Ovary (tissue), 9 donors: Measurements from ENCODE around the gene NUDCD3. TPM values are rescaled to one million over a fixed set of nuclear protein-coding genes. Genes with fewer than 3 reads are reported as not detected.

ENCODE experiments used
- DNase-seq, 5 donors: peaks; one replicate each; pipeline ENCODE4 v3.0.0-alpha.2; 2019 to 2020
- H3K27ac ChIP-seq, 2 donors: fragments of 200-600 bp; one replicate each; pipeline versions ENCODE4 v1.5.1 to v1.8.0; 2019 to 2022
- H3K27me3 ChIP-seq: fragments of 200-600 bp; one replicate; pipeline ENCODE4 v1.8.0; 2022
- H3K36me3 ChIP-seq: fragments of 200-600 bp; sonication (generic); one replicate; pipeline ENCODE4 v1.5.1; 2019
- H3K4me1 ChIP-seq: one replicate; pipeline ENCODE4 v1.8.1; 2013; ENCODE audit warnings: mild to moderate bottlenecking, moderate library complexity; ENCODE audit not compliant: insufficient read depth
- H3K4me3 ChIP-seq: fragments of 200-600 bp; sonication (generic); one replicate; pipeline ENCODE4 v1.5.1; 2017
- H3K9me3 ChIP-seq, 2 donors: fragments of 200-600 bp in 1 of 2; sonication (generic) in 1 of 2; one replicate each; pipeline versions ENCODE4 v1.5.1 to v1.8.1; 2013 to 2019; ENCODE audit warnings: mild to moderate bottlenecking in 1 of 2, moderate library complexity in 1 of 2
- EP300 ChIP-seq: sonication (generic); formaldehyde crosslinking; IDR thresholded peaks from one replicate; pipeline ENCODE4 v1.6.1; 2017; ENCODE audit warnings: antibody characterized with exemption
- POLR2A ChIP-seq: fragments of 450-650 bp; IDR thresholded peaks from one replicate; pipeline ENCODE4 v1.6.1; 2017; ENCODE audit warnings: antibody characterized with exemption, mild to moderate bottlenecking, moderate library complexity
- WGBS, 3 donors: extraction: QIAGEN DNeasy Blood & Tissue Kit in 1 of 3; methylation state at CpG; one replicate each; pipeline versions ENCODE4 v1.1.5 to v1.1.7; 2013 to 2017; 5-methylcytosine and 5-hydroxymethylcytosine counted together
- intact Hi-C, 4 donors: fragments of 100-400 bp; cut with DNase I; formaldehyde crosslinking; loops; one replicate each; pipeline versions ENCODE4 v1.11.0 to v1.15.1; 2022 to 2023
- polyA plus RNA-seq, 2 donors: library from polyadenylated mRNA; stranded (reverse); fragments of 200-250 nt in 1 of 2; fragments of 350-450 nt in 1 of 2; fragmentation: Illumina TruSeq in 1 of 2; extraction: RNeasy Lipid Tissue Mini Kit (QIAGEN cat#74804) in 1 of 2; gene quantifications; one replicate each; pipeline ENCODE4 v1.2.3, GENCODE V29; 2013 to 2014
- small RNA-seq: library from RNA; depleted of rRNA; stranded (forward); fragments of <200 nt; gene quantifications from one replicate; pipeline ENCODE3, GENCODE V24; 2016
- total RNA-seq, 7 donors: library from RNA; depleted of rRNA in 2 of 7; stranded (reverse); fragments of >200 nt in 2 of 7; fragmentation: NEBNext Ultra II Directional in 3 of 7; extraction: Animal tissue kit (Norgen Biotek cat#: 25700) in 3 of 7; gene quantifications; one replicate each; pipeline versions ENCODE4 v1.1.0 to v1.2.4, GENCODE V29; 2016 to 2023
- TF ChIP-seq, protein P1 (sequence below), 3 donors: fragments of 450-650 bp in 2 of 3; fragments of 200-600 bp in 1 of 3; IDR thresholded peaks; one replicate each; pipeline versions ENCODE4 v1.5.1 to v1.8.0; 2016 to 2022; ENCODE audit warnings: antibody characterized with exemption in 3 of 3, mild to moderate bottlenecking in 1 of 3
- donor health status: DM: no; HTN: no; CAD: no; lungs with moderate emphysema.
- donor health status: DM: no; HTN: no; CAD: no.
- donor health status: Bipolar disorder and iron deficiency.
- donor health status: DM: yes; HTN: yes; CAD: no.
- donor health status: DM: no; HTN: no; CAD: no.
- donor health status: DM: yes; HTN: yes; CAD: no.

NUDCD3 gene
- total and polyA plus RNA-seq, 9 donors: 32.1 to 117 (median 102) TPM

GRCh38 chr7:44329888-44330287, 160.6 kb downstream of the NUDCD3 start:
- H3K27ac ChIP-seq: no peak overlapping the region
- H3K27me3 ChIP-seq: no peaks in the 10 kb centered on the region
- DNase-seq: no peak
- H3K4me1 ChIP-seq: peaks cover 5% of the 10 kb centered on the region
- no peaks in the 10 kb centered on the region for H3K36me3 ChIP-seq
- intact Hi-C loops: no loop called here
- no peaks in the 10 kb centered on the region for H3K9me3 ChIP-seq
- H3K4me3 ChIP-seq: no peak overlapping the region
- WGBS, 3 donors: 91 to 94% (median 94%) methylated on average over 2 to 3 of the region's 3 CpGs
- TF ChIP-seq POLR2A (no peak), EP300 (no peak)
- TF ChIP-seq, protein P1, sequence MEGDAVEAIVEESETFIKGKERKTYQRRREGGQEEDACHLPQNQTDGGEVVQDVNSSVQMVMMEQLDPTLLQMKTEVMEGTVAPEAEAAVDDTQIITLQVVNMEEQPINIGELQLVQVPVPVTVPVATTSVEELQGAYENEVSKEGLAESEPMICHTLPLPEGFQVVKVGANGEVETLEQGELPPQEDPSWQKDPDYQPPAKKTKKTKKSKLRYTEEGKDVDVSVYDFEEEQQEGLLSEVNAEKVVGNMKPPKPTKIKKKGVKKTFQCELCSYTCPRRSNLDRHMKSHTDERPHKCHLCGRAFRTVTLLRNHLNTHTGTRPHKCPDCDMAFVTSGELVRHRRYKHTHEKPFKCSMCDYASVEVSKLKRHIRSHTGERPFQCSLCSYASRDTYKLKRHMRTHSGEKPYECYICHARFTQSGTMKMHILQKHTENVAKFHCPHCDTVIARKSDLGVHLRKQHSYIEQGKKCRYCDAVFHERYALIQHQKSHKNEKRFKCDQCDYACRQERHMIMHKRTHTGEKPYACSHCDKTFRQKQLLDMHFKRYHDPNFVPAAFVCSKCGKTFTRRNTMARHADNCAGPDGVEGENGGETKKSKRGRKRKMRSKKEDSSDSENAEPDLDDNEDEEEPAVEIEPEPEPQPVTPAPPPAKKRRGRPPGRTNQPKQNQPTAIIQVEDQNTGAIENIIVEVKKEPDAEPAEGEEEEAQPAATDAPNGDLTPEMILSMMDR (IDR thresholded peaks at IDR 0.05): no peak

Small RNA genes within 50 kb of the gene (small RNA-seq; reads per million reads assigned to genes)
- not detected for gene RNU6-1097P

Other genes starting within 250 kb of the NUDCD3 start
- 1 to 10 TPM in 1 of 7 donors, under 1 TPM in 4, not detected in 2; 0.24 to 1.4 (median 0.45) TPM for gene CAMK2B, start 165.1 kb downstream of the NUDCD3 start, total RNA-seq
- under 1 TPM; 0.22 to 0.48 TPM for gene CAMK2B, start 165.1 kb downstream of the NUDCD3 start, polyA plus RNA-seq
- gene NPC1L1, start 50.7 kb upstream of the NUDCD3 start, total RNA-seq: under 1 TPM; 0.05 to 0.28 (median 0.24) TPM
- under 1 TPM; 0.18 to 0.22 TPM for gene NPC1L1, start 50.7 kb upstream of the NUDCD3 start, polyA plus RNA-seq
- gene DDX56, start 83.2 kb upstream of the NUDCD3 start, total RNA-seq: 10 to 100 TPM; 33.6 to 78.4 (median 53.4) TPM
- gene DDX56, start 83.2 kb upstream of the NUDCD3 start, polyA plus RNA-seq: 10 to 100 TPM; 39.2 to 43.4 TPM
- 100 to 1,000 TPM in 2 of 7 donors, 10 to 100 TPM in 5; 74.9 to 155 (median 95.9) TPM for gene TMED4, start 91.6 kb upstream of the NUDCD3 start, total RNA-seq
- gene TMED4, start 91.6 kb upstream of the NUDCD3 start, polyA plus RNA-seq: 100 to 1,000 TPM in 1 of 2 donors, 10 to 100 TPM in 1; 79.3 to 106 TPM
- 10 to 100 TPM; 25.9 to 84.6 (median 59.3) TPM for gene OGDH, start 116.0 kb upstream of the NUDCD3 start, total RNA-seq
- 10 to 100 TPM; 24.4 to 49.2 TPM for gene OGDH, start 116.0 kb upstream of the NUDCD3 start, polyA plus RNA-seq